CD4-positive, alpha-beta T cell treated with Interferon alpha-2 for 1 hour (primary cell): ENCODE results near the gene RPL38.

Experiments used
- DNase-seq, 2 donors: peaks; one replicate each; pipeline ENCODE4 v3.0.0-alpha.2; 2020 to 2022

The RPL38 gene

DNA sequence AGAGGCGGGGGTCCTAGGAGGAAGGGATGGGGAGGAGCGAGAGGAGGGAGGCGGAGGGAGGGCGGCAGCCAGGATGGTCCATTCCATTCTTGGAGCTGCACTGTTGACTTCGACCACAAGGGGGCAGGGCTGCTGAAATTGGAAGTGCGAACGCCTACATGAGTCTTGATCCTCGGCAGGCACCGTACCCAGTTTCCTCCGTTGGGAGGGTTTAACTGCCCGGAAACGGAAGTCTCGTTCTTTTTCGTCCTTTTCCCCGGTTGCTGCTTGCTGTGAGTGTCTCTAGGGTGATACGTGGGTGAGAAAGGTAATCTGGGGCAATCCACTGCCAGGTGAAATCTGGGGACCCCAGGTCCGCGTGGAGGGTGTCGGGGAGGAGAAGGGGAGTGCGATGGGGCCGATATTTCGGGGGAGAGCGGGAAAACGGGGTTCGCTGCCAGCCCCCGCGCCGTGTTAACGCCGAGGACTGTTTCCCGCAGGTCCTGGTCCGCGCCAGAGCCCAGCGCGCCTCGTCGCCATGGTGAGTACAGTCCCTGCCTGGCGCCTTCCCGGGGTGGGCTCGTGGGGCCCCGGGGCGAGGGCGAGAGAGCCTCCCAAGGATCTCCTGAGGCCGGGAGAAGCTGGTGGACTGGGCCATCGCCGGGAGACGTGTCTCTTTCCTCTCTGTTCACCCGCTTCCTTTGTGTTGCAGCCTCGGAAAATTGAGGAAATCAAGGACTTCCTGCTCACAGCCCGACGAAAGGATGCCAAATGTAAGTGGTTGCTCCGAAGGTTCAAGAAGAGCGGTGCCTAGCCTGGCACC is at the start of gene RPL38:
Gene RPL38 (plus strand): TSS at position 240 of the 802 bp plus-strand sequence. CDS start 278 bp downstream, at position 518.
- DNase-seq, result peak; percentile 94 to 96

DNA sequence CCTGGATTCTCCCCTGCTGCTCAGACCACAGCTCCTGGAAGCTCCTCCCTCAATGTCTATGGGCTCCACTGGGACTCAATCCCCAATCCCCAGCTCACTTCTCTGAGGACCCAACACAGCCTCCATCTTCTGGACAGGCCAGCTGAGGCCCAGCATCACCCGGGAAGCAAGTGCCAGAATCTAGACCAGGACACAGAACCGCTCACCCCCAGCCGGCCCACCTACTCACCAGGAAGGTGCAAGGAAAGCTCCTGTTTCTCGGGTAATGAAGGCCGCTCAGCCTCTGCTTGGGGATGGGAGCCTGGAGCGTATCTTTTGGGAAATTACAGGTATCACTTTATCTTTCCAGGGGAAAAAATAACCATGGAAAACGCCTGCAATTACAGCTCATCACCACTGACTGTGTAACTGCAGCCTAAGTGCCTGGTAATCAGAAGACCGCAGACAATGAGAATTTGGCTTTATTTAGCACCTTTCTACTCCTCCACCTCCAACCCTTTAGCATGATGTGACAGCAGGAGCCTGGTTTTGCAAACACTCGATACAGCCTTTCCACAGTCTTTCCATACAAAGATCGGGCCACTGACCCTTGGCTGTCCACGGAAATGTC is 49.6 kb upstream of the RPL38 start:
- no peak for DNase-seq

DNA sequence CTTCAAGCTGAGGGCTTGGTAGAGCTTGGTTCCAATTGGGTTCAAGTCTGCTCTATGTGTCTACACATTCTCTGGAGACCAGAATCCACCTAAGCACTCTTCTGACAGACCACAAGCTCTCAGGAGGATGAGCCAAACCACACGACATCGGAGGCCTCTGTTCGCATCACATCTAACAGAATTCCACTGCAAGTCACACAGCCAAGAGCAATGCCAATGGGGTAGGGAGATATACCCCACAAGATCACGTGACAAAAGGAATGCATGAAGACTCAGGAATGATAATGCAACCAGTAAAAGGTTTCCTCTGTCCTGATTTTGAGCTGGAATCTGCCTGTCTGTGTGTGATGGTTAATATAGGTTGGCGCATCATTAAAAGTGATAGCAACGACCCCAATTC is 46.6 kb upstream of the RPL38 start:
- no peak for DNase-seq

DNA sequence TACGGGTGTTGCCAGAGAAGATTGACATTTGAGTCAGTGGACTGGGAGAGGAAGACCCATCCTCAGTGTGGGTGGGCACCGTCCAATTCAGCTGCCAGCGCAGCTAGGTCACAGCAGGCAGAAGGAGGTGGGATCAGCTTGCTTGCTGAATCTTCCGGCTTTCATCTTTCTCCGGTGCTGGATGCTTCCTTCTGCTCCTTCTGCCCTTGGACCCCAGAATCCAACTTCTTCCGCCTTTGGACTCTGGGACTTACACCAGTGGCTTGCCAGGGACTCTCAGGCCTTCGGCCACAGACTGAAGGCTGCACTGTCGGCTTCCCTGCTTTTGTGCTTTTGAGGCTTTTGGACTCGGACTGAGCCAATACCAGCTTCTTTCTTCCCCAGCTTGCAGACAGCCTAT is 46.1 kb upstream of the RPL38 start:
- DNase-seq, result no peak

DNA sequence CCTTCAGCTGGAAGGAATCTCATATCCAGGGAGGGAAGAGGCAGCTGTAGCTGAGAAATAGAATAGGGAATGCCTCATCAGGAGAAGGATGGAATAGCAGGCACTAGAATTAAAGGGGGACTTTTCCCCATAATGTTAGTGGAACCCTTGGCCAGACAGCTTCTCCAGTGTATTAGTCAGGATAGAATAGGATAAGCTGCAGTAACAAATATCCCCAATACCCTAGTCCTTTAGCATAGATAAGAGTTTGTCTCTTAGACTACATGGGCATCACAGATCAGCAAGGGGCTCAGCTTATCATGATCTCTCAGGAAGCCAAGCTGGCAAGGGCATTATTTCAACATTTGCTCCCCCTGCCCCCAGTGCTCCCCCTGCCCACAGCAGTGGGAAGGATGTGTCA is 44.7 kb upstream of the RPL38 start:
- DNase-seq, result no peak

DNA sequence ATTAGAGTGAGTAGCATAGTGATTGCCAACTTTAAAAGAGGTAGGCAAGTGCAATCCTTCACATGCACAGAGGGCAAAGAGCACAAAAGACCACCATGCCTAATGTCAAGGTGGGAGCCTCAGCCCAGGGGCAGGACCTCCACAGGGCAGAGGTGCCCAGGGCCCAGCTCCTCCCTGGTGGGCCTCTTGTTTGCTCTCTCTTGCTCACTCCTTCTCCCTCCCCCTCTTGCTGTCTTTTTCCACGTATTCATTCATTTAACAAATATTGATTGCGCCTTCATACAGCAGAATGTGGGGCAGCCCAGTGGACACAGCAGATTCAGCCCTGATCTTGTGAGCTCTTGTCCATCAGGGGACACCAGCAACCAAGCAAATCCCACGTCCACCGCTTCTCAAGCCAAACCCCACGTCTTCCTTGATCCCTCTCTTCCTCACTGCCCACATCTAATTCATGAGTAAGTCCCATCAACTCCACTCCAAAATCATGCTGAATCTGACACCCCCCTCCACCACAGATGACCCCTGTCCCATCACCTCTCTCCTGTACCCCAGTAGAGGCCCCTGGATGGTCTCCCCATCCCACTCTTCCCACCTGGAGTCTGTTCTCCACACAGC is 44.1 kb upstream of the RPL38 start:
- DNase-seq, result no peak

DNA sequence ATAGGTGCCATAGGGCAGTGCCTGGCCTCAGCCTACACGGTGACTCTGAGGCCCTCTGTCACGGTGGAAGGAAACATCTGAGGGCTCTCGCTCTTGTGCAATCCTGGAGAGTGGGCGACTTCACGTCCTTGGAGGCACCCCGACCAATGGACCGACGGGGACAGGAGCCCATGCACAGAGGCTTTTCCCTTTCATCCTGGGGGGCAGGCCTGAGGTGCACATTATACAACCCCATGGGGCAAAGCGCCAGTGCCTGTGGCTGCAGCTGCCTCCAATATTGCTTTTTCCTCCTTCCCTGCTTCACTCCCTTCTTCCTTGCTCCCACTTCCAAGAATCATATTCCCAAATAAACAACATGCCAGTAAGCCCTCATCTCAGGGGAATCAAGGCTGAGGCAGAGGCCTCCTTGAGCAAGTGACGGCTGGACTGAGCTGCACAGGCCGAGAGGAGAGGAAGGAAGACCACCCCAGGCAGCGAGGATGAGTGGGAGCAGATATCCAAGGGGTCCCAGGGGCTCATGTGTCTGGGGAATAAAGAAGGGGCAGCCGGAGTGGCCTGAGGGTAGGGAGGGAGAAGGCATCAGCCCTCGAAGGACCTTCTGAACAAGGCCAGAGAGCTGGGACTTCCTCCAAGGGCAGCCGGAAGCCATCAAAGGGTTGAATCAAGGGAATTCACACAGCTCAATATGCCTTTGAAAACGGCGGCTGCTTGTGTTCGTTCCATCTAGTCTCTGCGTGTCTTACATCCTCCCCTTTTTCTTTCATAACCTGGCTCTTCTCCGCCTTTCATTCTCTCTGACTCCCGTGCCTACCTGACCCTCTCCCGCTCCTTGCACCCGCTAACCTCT is 42.6 kb upstream of the RPL38 start:
- no peak for DNase-seq

DNA sequence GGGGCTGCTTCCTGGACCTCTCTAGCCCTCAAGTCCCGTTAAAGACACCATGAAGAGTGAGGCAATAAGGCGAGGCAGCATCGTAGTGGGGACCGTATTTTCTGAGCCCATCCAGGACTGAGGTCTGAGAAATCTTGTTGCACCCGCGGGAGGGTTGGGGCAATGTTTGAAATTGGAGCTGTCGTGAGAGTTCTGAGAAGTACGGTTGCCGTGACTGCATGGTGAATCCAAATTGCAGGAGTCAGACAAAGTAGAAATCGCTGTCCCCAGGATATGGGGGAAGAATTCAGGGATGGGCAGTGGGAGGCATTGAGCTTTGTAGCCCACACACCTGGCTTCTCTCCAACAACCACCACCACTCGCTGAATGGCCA is 42.0 kb upstream of the RPL38 start:
- DNase-seq, result no peak

GRCh38 chr17:74163271-74163821 is 40.1 kb upstream of the RPL38 start:
- DNase-seq, result no peak

DNA sequence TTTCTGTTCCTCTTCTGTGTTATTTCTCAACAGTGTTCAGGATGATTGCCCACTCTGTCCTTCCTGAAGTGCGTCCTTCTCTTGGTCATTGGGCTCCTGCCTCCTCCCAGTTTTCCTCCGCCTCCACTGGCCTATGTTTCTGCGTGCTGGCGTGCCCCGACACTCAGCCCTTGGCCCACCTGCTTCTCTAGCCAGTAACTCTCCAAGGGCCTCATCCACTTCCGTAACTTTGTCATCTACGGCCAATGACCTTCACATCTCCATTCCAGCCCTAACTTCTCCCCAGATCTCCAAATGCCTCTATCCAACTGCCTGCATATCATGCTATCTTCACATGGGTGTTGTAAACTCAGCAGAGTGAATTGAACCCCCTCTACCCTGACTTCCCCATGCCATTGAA is 39.6 kb upstream of the RPL38 start:
- DNase-seq, result no peak

DNA sequence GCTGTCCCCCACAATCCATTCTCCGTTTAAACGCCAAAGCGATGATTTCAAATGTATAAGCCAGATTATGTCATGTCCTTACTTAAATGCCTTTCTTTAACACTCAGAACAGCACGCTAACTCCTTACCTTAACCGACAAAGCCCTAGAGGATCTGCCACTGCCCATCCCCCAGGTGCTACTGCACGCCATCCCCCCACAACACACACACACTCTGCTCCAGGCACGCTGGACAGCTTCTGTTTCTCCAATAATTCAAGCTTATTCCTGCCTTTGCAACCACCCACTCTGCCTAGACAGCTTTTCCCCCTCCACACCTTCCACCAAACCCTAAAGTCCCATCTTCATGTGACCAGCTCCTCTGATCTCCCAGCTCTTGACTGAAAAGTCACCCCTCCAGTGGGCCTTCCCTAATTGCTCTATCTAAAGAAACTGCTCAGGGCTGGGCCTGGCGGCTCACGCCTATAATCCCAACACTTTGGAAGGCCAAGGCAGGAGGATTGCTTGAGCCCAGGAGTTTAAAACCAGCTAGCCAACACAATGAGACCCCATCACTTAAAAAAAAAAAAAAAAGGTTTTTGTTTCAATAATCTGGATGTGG is 38.9 kb upstream of the RPL38 start:
- DNase-seq, result no peak

DNA sequence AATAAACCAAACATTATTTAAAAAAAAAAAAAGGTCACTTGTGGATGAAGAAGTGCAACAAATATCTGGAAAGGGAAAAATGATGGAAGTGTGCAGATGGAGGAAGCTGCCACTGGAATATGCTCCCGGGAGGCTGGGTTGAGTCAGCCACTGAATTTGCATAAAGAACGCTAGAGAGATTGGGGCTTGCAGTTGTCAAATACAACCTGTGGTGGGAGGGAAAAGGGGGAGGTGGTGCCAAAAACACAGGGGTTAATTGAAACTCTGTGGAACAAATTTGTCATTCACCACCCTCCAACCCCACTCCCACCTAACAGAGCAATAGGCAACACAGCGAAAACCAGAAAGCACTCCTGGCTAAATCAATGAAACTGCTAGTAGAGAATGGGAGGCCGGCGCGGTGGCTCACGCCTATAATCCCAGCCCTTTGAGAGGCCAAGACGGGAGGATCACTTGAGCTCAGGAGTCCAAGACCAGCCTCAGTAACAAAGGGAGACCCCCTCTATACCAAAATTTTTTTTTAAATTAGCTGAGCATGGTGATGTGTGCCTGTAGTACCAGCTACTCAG is 37.6 kb upstream of the RPL38 start:
- no peak for DNase-seq

DNA sequence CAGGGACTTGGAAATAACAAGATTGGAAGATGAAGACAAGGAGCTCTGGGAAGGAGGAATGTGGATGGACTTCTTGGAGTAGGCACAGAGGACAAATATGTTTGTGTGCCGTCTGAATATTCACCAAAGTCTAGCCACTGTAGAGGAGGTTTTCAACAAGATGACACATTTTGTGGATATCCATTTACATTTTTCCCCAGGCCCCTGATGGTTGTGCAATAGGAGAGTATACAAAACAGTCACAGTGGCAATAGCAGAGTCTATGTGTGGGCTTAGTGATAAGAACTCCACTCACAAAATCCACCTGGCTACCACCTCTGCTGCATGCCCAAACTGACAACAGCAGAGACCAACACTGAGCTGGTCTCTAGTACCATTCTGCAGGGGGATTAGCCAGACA is 32.6 kb upstream of the RPL38 start:
- DNase-seq, result no peak

- DNase-seq, result no peak
Observed at GRCh38 chr17:74172700-74173099, 30.8 kb upstream of the RPL38 start.

- DNase-seq, result peak in 1 of 2 donors; percentile 33
Observed at GRCh38 chr17:74176546-74177001, 26.9 kb upstream of the RPL38 start.

DNA sequence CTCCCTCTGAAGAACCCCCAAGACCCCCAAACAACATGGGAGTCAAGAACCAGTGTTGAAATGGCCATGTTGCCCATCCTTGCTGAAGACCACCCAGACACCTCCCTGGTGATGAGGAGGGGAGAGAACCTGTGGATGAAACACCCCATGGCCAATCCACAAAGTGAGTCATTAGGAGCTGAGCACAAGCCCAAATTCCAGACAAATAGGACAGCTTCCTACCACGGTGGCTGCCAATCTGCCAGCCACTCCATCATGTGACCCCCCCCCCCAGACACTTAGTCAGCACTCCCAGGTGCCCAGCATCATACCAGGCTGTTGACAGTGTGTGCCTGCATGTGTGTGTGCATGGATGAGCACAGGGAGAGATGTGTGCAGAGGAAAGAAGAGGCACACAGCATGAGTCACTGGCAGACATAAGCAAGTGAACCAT is 26.4 kb upstream of the RPL38 start:
- DNase-seq, result no peak

DNA sequence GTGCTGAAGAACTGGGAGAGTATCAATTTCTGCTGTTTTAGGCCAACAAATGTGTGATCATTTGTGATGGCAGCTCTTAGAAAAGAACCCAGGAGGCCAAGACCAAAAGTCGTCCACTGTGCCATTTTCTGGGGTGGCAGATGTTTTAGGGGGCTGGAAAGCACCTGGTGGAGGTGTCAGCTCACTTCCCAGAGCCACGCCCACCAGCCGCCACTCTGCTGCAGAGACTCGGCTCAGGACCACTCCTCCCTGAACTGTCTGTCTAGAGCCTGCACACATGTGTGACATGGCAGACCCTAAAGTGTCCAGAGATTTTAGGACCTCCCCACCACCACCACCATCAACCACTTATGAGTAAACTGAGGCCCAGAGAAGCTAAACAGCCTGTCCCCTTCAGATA is 23.9 kb upstream of the RPL38 start:
- no peak for DNase-seq

DNA sequence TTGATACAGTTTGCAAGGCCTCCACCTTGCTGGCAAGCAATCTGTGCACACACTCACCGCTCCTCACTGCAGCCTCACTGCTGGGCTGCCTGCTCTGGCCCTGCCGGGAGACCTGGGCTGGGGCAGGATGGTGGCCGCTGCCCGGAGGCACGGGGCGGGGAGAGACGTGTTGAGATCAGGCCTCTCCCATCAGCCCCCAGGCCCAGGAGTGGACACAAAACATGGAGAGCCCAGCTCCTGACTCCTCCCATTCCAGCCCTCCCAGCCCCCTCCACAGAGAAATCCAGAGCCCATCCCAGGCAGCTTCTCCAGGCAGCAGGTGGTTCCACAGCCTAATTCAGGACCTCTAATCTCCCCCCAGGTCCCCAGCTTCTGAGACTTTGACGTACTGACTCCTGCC is 23.1 kb upstream of the RPL38 start:
- DNase-seq, result no peak

GRCh38 chr17:74181341-74181740 is 22.1 kb upstream of the RPL38 start:
- DNase-seq, result no peak

DNA sequence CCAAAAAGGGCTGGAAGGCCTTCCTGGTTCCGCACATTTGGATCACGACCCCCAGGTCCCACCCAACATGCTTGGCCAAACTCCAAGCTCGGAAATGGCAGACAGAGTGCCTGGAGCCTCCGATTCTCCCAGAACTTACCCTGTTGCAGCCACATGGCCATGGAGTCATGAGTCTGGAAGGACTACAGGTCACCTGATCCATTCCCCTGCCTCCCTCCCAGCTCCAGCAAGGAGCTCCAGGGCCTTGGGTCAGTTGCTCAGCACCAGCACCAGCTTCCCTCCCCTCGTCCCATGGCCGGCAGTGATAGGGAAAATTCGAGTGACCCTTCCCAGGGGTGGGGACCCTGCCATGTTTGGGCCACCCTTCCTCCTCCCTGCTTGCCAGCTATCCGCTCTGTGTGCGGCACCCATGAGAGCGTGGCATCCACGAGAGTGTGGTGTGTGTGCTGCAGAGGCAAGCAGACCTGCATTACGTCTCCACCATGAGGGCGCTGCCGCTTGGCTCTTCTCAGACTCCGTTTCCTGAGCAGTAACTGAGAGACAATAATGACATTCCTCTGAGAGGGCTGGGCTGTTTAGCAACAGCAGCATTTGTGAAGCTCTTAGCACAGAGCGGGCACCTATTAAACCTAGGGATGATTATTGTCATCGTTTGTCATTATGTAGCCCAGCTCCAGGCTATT is 21.3 kb upstream of the RPL38 start:
- DNase-seq, result no peak

DNA sequence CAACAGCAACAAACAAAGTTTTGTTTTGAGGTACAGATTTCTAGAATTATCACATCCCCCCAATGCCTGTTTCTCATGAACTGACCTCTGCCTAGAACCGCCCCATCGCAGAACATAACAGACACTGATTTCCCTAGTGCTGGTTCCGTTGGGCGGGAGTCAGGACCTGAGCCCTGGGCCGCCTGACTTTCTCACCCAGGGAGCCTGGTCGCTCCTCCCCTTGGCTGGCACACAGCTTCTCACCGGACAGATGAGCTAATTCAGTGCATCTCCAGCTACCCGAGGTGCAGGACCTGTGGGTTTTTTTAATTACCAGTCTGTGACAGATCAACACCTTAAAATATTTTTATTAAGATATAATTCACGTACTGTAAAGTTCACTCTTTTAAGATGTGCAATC is 20.1 kb upstream of the RPL38 start:
- DNase-seq, result no peak
